Gastroesophageal sphincter (tissue), 3 donors: ENCODE data around the gene STAT6.

Experiments used
- CTCF ChIP-seq, 4 experiments: fragments of 200-600 bp in 2 of 4; fragments of 450-650 bp in 2 of 4; sonication (generic) in 1 of 4; IDR thresholded peaks; one replicate each; pipeline ENCODE4 v1.5.1; 2017 to 2019; ENCODE audit warnings: antibody characterized with exemption in 4 of 4, mild to moderate bottlenecking in 2 of 4, moderate library complexity in 2 of 4
- POLR2A ChIP-seq, 2 donors: fragments of 450-650 bp; IDR thresholded peaks; one replicate each; pipeline ENCODE4 v1.6.1; 2017; ENCODE audit warnings: antibody characterized with exemption in 2 of 2, mild to moderate bottlenecking in 2 of 2, moderate library complexity in 1 of 2

GRCh38 chr12:57133013-57133569 lies 21.9 kb upstream of the STAT6 start:
- no peak for TF ChIP-seq POLR2A (IDR thresholded peaks at IDR 0.05)
- TF ChIP-seq CTCF (IDR thresholded peaks at IDR 0.05): no peak
